ENCODE measurements around the gene PTCD1.
"Not testable (repeated sequence)": the region's sequence is repeated elsewhere in the genome, so short reads cannot be mapped to it uniquely, and the experiment has no call there.

The PTCD1 gene

DNA sequence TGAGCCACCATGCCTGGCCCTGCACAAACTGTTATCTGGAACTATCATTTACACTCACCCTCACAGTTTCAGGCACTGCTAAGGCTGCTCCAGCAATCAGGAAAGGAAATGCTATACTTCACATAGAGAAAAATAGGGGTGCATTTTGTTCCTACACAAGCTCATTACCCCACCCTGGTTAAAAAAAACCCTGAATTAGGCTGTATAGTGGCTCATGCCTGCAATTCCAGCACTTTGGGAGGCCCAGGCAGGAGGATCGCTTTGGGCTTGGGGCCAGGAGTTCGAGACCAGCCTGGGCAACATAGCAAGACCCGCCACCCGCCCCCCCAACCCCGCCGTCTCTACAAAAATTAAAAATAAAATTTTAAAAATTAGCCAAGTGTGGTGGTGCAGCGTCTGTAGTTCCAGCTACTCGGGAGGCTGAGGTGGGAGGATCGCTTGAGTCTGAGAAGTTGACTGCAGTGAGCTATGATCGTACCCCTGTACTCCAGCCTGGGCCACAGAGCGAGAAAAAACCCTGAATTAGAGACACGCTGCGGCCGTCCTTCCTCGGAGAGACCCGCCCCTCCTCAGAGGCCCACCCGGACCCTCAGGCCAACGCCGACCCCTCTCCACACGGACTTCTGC is 539 bp downstream of the PTCD1 start:
- TF ChIP-seq, protein P1, sequence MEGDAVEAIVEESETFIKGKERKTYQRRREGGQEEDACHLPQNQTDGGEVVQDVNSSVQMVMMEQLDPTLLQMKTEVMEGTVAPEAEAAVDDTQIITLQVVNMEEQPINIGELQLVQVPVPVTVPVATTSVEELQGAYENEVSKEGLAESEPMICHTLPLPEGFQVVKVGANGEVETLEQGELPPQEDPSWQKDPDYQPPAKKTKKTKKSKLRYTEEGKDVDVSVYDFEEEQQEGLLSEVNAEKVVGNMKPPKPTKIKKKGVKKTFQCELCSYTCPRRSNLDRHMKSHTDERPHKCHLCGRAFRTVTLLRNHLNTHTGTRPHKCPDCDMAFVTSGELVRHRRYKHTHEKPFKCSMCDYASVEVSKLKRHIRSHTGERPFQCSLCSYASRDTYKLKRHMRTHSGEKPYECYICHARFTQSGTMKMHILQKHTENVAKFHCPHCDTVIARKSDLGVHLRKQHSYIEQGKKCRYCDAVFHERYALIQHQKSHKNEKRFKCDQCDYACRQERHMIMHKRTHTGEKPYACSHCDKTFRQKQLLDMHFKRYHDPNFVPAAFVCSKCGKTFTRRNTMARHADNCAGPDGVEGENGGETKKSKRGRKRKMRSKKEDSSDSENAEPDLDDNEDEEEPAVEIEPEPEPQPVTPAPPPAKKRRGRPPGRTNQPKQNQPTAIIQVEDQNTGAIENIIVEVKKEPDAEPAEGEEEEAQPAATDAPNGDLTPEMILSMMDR (IDR thresholded peaks at IDR 0.05; ENCODE audit: control insufficient read depth, insufficient read depth, low read depth, low read length, missing control alignments) = no peak
- H3K4me3 ChIP-seq (ENCODE audit: control insufficient read depth, low read depth, low read length) = peak overlapping the region; percentile 99
- no peak for DNase-seq (ENCODE audit: low read depth)

DNA sequence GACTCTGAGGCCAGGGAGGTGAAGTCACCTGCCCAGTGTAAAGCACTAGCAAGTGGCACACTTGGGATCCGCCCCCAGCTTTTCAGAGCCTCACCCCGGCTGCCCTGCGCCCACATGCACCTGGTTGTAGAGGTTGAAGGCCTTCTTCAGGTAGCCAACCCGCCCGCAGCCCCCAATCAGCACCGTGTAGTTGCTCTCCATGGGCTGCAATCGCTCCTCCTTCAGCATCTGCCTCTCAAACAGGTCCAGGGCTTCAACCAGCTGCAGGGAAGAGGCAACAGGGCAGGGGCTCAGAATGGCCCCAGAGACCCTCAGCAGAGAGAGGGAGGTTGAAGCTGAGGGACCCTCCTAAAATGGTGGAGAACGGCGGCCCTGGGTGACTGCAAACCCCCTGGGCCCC is 5.4 kb downstream of the PTCD1 start:
- H3K4me3 ChIP-seq (ENCODE audit: control insufficient read depth, low read depth, low read length) = no peak overlapping the region
- DNase-seq (ENCODE audit: low read depth) = no peak
- TF ChIP-seq, protein P1 (IDR thresholded peaks at IDR 0.05; ENCODE audit: control insufficient read depth, insufficient read depth, low read depth, low read length, missing control alignments) = no peak

DNA sequence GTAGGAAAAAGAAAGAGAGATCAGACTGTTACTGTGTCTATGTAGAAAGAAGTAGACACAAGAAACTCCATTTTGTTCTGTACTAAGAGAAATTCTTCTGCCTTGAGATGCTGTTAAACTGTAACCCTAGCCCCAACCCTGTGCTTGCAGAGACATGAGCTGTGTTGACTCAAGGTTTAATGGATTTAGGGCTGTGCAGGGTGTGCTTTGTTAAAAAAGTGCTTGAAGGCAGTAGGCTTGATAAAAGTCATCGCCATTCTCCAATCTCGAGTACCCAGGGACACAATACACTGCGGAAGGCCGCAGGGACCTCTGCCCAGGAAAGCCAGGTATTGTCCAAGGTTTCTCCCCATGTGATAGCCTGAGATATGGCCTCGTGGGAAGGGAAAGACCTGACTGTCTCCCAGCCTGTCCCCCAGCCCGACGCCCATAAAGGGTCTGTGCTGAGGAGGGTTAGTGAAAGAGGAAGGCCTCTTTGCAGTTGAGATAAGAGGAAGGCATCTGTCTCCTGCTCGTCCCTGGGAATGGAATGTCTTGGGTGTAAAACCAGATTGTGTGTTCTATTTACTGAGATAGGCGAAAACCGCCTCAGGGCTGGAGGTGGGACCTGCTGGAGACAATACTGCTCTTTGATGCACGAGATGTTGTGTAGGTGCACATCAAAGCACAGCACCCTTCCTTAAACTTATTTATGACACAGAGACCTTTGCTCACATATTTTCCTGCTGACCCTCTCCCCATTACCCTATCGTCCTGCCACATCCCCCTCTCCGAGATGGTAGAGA is 6.7 kb downstream of the PTCD1 start:
- not testable (repeated sequence) for DNase-seq (ENCODE audit: low read depth); H3K4me3 ChIP-seq (ENCODE audit: control insufficient read depth, low read depth, low read length)

DNA sequence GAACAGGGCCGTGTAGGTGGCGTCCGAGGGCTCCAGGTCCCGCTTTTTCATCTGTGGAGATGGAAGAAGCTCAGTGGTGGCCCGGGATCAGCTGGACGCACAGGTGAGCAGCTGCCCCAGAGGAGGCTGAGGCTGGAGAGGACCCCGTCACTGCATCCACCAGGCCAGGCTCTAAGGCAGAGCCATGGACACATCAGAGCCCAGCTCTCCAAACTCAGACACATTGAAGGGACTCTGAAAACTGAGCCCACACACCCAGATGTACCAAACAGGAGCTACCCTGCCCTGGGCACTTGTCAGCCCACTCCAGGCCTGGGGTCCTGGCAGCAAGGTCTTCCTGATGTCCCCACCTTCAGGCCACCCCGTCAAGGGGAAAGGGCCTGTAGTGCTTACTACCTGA is 8.8 kb downstream of the PTCD1 start:
- TF ChIP-seq, protein P1 (IDR thresholded peaks at IDR 0.05; ENCODE audit: control insufficient read depth, insufficient read depth, low read depth, low read length, missing control alignments) = no peak
- DNase-seq (ENCODE audit: low read depth) = no peak
- H3K4me3 ChIP-seq (ENCODE audit: control insufficient read depth, low read depth, low read length) = no peak overlapping the region

DNA sequence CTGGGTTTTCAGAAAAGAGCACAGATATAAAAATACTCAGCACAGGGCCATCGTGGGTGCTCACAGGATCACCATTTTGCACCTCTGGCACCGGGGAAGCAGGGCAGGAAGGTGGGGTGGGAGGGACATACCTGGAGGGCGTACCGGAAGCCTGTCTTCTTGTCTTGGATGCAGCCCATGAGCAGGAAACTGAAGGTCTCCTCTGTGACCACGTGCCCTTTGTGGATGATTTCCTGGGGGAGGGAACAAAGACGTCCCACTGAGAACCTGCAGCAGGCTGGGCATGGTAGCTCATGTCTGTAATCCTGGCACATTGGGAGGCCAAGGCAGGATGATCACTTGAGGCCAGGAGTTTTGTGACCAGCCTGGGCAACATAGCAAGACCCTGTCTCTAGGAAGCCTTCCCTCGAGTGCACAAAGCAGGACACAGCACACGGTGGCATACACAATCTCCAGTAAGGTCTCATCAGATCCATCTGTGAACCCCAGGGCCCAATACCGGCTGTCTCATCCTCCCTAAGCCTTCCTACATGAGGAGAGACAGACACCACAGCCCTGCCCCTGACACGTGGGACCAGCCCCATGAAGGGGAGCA is 9.5 kb downstream of the PTCD1 start:
- no peak for DNase-seq (ENCODE audit: low read depth)
- no peak overlapping the region for H3K4me3 ChIP-seq (ENCODE audit: control insufficient read depth, low read depth, low read length)
- TF ChIP-seq, protein P1 (IDR thresholded peaks at IDR 0.05; ENCODE audit: control insufficient read depth, insufficient read depth, low read depth, low read length, missing control alignments) = no peak

DNA sequence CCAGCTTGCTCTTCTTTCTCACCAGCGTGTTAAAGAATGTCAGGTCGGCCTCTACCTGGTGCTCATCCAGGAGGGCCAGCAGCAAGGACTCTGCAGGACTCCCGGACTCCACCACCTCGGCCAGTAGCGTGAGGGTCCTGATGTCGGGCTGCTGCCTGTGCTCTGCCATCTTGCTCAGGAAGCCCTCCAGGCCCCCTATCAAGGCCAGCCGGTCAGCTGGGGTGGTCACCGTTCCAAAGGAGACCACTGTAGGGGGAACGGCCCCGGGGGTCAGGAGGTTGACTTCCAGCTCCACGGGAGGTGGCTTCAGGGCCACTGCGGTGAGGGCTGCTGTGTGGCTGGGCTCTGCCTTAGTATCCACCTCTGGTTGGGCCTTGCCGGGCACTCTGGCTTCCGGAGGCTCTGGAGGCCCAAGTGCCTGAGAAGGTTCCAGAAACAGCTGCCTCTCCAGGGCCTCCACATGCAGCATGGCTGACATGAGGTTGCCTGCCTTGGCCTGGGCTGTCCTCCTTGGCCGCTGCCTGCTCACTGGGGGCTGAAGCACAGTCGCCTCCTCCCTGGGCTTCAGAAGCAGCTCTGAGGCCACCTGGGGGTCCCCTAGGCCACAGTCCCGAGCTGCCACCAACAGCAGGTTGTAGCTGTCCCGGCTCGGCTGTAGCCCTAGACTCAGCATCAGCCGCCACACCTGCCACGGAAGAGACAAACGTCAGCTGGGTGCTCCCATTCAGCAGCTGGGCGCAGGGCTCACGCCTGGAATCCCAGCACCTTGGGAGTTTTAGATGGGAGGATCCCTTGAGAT is 13.5 kb downstream of the PTCD1 start:
- H3K4me3 ChIP-seq (ENCODE audit: control insufficient read depth, low read depth, low read length) = no peak overlapping the region
- TF ChIP-seq, protein P1 (IDR thresholded peaks at IDR 0.05; ENCODE audit: control insufficient read depth, insufficient read depth, low read depth, low read length, missing control alignments) = no peak
- no peak for DNase-seq (ENCODE audit: low read depth)

Measured in AG09309 (cell line).